ENCODE measurements around the gene CLDN6. TPM values are rescaled to one million over a fixed set of nuclear protein-coding genes. Genes with fewer than 3 reads are reported as not detected.

Gene CLDN6
- total and polyA plus RNA-seq, 2 of the 13 experiments (the other 11 are each of a cell fraction or from before 2014, with no cell fraction given) = 5.9 to 7.6 TPM

GRCh38 chr16:3027983-3028715 lies 10.2 kb upstream of the CLDN6 start (continued):
- TF ChIP-seq PCBP2 (optimal IDR thresholded peaks at IDR 0.05; ENCODE audit: low read depth, low read length, poor library complexity, severe bottlenecking) (no peak), KDM1A (CRISPR knock-in tag; IDR thresholded peaks at IDR 0.05) (no peak), NR0B2 (CRISPR knock-in tag; IDR thresholded peaks at IDR 0.05) (no peak), MAFG (CRISPR knock-in tag; IDR thresholded peaks at IDR 0.05) (no peak), DRAP1 (CRISPR knock-in tag; IDR thresholded peaks at IDR 0.05) (peak; percentile 84), ZNF441 (CRISPR knock-in tag; IDR thresholded peaks at IDR 0.05; ENCODE audit: borderline replicate concordance) (no peak), ZNF720 (CRISPR knock-in tag; IDR thresholded peaks at IDR 0.05) (no peak), HNRNPUL1 (IDR thresholded peaks at IDR 0.05; ENCODE audit: low read depth, low read length) (no peak), BRF2 (CRISPR knock-in tag; IDR thresholded peaks at IDR 0.05) (no peak), ZNF101 (CRISPR knock-in tag; IDR thresholded peaks at IDR 0.05; ENCODE audit: borderline replicate concordance, low read depth) (no peak), MYNN (CRISPR knock-in tag; IDR thresholded peaks at IDR 0.05; ENCODE audit: low read depth) (no peak), KAT2B (IDR thresholded peaks at IDR 0.05; ENCODE audit: borderline replicate concordance, low read depth, low read length) (no peak), ZNF652 (CRISPR knock-in tag; IDR thresholded peaks at IDR 0.05; ENCODE audit: borderline replicate concordance, low read depth) (no peak), GPBP1L1 (CRISPR knock-in tag; IDR thresholded peaks at IDR 0.05) (no peak), MXD4 (CRISPR knock-in tag; IDR thresholded peaks at IDR 0.05) (no peak), ZNF850 (CRISPR knock-in tag; conservative IDR thresholded peaks at IDR 0.05) (no peak), TFDP2 (CRISPR knock-in tag; IDR thresholded peaks at IDR 0.05) (peak; percentile 1; the same call in 1 of the 2 replicates), ZNF30 (CRISPR knock-in tag; IDR thresholded peaks at IDR 0.05) (no peak), TBL1XR1 (IDR thresholded peaks at IDR 0.05; ENCODE audit: borderline replicate concordance, low read length, partially characterized antibody) (no peak), NCOA2 (CRISPR knock-in tag; IDR thresholded peaks at IDR 0.05) (no peak), HMGXB4 (CRISPR knock-in tag; IDR thresholded peaks at IDR 0.05; ENCODE audit: borderline replicate concordance in 1 of 2, low read depth in 1 of 2) (peak; percentile 51 to 73; a peak in 3 of 4 replicates), ZKSCAN8 (CRISPR knock-in tag; IDR thresholded peaks at IDR 0.05; ENCODE audit: borderline replicate concordance) (no peak)
